Kidney capillary endothelial cell (primary cell): ENCODE results near the gene LDB2.
"Not testable (repeated sequence)": the region's sequence is repeated elsewhere in the genome, so short reads cannot be mapped to it uniquely, and the experiment has no call there.

Experiments used
- DNase-seq: peaks from one replicate; pipeline ENCODE4 v3.0.0-alpha.2; 2018; ENCODE audit warnings: low spot score

The LDB2 gene

GRCh38 chr4:16544869-16545268 is 353.6 kb downstream of the LDB2 start:
- no peak for DNase-seq

GRCh38 chr4:16544251-16544721 is 354.2 kb downstream of the LDB2 start:
- no peak for DNase-seq

GRCh38 chr4:16537926-16538325 is 360.5 kb downstream of the LDB2 start:
- DNase-seq: no peak

GRCh38 chr4:16532240-16532970 is 366.0 kb downstream of the LDB2 start:
- peak; percentile 34 for DNase-seq

GRCh38 chr4:16530688-16531635 is 367.5 kb downstream of the LDB2 start:
- DNase-seq: no peak

GRCh38 chr4:16524911-16525554 is 373.4 kb downstream of the LDB2 start:
- no peak for DNase-seq

GRCh38 chr4:16524406-16524805 is 374.0 kb downstream of the LDB2 start:
- DNase-seq: no peak

- not testable (repeated sequence) for DNase-seq
Observed at GRCh38 chr4:16523526-16523925, 374.9 kb downstream of the LDB2 start.

- DNase-seq: no peak
Observed at GRCh38 chr4:16521156-16521915, 377.1 kb downstream of the LDB2 start.

GRCh38 chr4:16516796-16517439 is 381.5 kb downstream of the LDB2 start:
- peak; percentile 30 for DNase-seq

GRCh38 chr4:16513876-16514275 is 384.6 kb downstream of the LDB2 start:
- peak; percentile 59 for DNase-seq

- DNase-seq: no peak
Observed at GRCh38 chr4:16508968-16509367, 389.5 kb downstream of the LDB2 start.

GRCh38 chr4:16505726-16506125 is 392.7 kb downstream of the LDB2 start:
- no peak for DNase-seq

GRCh38 chr4:16505267-16505666 is 393.2 kb downstream of the LDB2 start:
- no peak for DNase-seq

- no peak for DNase-seq
Observed at GRCh38 chr4:16503421-16504100, 394.9 kb downstream of the LDB2 start.

GRCh38 chr4:16498978-16499377 is 399.5 kb downstream of the LDB2 start:
- DNase-seq: no peak

GRCh38 chr4:16496501-16496900 is 401.9 kb downstream of the LDB2 start:
- DNase-seq: peak; percentile 7

- no peak for DNase-seq
Observed at GRCh38 chr4:16492872-16493271, 405.6 kb downstream of the LDB2 start.

GRCh38 chr4:16489226-16489625 is 409.2 kb downstream of the LDB2 start:
- no peak for DNase-seq

- no peak for DNase-seq
Observed at GRCh38 chr4:16488084-16488483, 410.4 kb downstream of the LDB2 start.

- DNase-seq: no peak
Observed at GRCh38 chr4:16484711-16485110, 413.7 kb downstream of the LDB2 start.
